T47D (cell line): ENCODE results near the gene STOM.

Source experiments
- DNase-seq, 2 experiments: peaks; one replicate each; pipeline versions ENCODE4 v3.0.0 to v3.0.0-alpha.2; 2011 to 2012; ENCODE audit warnings: low read depth in 1 of 2, low spot score in 1 of 2
- JUND ChIP-seq: IDR thresholded peaks from 2 replicates; pipeline ENCODE4 v1.6.1; 2012; ENCODE audit warnings: low read depth
- in situ Hi-C: cut with HindIII; loops from 2 replicates; pipeline ENCODE4 v1.10.0; 2016; ENCODE audit warnings: low sequenced_read_pairs, low pct_unique_long_range_greater_than_20kb

Gene STOM

GRCh38 chr9:121388140-121388905 is 18.3 kb upstream of the STOM start:
- TF ChIP-seq JUND, result no peak
- no peak for DNase-seq
- in situ Hi-C loops, result no loop called here

DNA sequence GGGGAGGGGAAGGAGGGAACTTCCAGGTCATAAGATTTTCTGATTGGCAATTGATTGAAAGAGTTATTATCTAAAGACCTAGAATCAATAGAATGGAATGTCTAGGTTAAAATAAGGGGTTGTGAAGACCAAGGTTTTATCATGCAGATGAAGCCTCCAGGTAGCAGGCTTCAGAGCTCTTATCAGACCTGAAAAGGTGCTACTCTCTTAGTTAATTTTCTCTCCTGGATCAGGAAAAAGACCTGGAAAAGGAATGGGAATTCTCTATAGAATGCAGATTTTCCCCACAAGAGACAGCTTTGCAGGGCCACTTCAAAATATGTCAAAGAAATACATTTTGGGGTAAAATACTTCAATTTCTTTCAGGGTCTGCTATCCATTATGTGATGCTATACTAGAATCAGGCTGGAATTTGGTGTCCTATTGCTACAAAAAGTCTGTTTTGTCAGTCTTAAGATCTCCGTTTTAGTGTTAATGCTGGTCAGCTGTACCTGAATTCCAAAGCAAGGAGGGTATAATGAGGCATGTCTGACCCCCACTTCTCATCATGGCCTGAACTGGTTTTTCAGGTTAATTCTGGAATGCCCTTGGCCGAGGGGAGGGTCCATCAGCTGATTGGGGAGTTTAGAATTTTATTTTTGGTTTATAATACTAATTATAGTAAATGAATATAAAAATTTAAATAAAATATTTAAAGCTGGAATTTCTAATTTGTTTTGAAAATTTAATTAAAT is 16.6 kb upstream of the STOM start:
- TF ChIP-seq JUND, result no peak
- in situ Hi-C loops, result no loop called here
- DNase-seq, result no peak

- in situ Hi-C loops, result no loop called here
- no peak for TF ChIP-seq JUND
- no peak for DNase-seq
These were observed 13.7 kb upstream of the STOM start for GRCh38 chr9:121383715-121384114.

DNA sequence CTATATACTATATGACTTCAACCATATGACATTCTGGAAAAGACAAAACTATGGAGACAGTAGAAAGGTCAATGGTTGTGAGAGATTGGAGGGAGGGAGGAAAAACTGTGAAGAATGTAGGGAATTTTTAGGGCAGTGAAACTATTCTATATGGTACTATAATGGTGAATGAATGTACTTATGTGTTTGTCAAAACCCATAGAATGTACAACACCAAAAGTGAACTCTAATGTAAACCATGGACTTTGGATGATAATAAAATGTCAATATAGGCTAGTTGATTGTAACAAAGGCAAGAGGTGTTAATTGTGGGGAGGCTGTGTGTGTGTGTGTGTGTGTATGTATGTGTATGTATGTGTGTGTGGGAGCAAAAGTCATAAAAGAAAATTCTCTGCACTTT is 10.8 kb upstream of the STOM start:
- no peak for TF ChIP-seq JUND
- in situ Hi-C loops, result no loop called here
- DNase-seq, result no peak

DNA sequence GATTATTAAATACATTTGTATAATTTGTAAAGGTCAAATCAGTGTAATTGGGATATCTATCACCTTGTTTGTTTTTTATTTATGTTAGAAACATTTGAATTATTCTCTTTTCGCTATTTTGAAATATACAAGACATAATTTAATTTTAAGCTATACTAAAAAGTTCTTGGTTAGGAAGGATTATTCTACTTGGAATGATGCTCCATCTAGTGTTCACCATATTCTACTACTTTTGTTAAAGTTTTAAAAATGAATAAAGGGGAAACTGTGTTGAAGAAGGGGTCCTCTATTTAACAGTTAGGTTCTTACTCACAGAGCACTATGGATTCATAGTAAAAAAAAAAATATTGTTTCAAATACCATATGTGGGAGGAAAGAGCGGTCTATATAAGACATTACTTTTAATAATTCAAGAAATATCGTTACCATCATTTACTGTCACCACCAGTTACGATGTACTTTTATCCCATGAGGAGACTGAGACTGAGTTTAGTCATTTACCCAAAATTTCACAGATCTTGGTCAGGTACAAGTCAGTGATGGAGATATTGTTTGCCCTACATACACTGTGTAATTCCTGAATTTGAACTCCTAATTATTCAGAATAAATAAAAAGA is 6.3 kb upstream of the STOM start:
- no peak for DNase-seq
- TF ChIP-seq JUND, result no peak
- in situ Hi-C loops, result no loop called here

DNA sequence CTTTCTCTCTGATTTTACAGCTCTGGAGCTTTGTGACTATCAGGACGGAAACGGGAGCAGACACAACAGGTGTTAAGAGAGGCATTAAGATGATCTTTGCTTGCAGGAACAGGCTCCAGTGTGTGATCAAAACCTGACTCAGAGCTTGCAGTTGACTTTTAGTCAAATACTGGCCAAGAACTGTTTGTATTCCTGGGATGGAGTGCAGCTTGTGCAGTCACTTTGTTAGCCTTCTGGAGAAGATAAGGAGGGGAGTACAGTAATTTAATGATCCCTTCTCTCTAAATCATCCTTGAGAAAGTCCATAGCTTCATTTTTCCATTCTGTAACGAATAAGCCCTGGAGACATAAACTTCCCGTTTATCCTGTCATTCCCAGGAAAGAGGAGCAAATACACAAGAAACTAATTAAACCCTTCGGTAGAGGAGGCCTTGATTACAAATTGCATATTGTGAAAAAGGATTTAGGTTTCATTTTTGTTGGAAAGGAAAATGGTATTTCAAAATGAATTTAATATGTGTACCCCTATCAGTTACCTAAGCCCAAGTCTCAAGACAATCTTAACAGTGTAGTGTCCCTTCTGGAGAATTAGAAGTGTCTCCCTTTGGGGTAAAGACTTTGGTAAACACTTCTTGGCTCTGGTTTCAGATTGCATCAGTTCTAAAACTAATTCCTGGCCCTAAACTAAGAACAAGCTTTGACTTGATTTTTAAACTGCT is 3.1 kb upstream of the STOM start:
- DNase-seq, result peak in 1 of 2 experiments; percentile 39
- TF ChIP-seq JUND, result no peak
- in situ Hi-C loops, result no loop called here

GRCh38 chr9:121372239-121373010 is 2.4 kb upstream of the STOM start:
- in situ Hi-C loops, result no loop called here
- DNase-seq, result peak; percentile 40 to 43
- no peak for TF ChIP-seq JUND

- DNase-seq, result no peak
- no peak for TF ChIP-seq JUND
- in situ Hi-C loops, result no loop called here
These were observed 1.5 kb upstream of the STOM start for GRCh38 chr9:121371495-121372061.

GRCh38 chr9:121368745-121369144 is 1.3 kb downstream of the STOM start:
- TF ChIP-seq JUND, result no peak
- in situ Hi-C loops, result no loop called here

GRCh38 chr9:121368138-121368522 is 1.9 kb downstream of the STOM start:
- no peak for TF ChIP-seq JUND
- in situ Hi-C loops, result no loop called here
- no peak for DNase-seq

More at GRCh38 chr9:121368745-121369144, 1.3 kb downstream of the STOM start:
- DNase-seq, result no peak

- peak; percentile 28; the same call in 1 of the 2 replicates for TF ChIP-seq JUND
- peak in 1 of 2 experiments; percentile 29 for DNase-seq
- in situ Hi-C loops, result no loop called here
These were observed 2.5 kb downstream of the STOM start for GRCh38 chr9:121367306-121368137.
